NOMO-1 (cell line): Measurements from ENCODE around the gene ATXN7L1.

Source experiments
- DNase-seq, 2 experiments: peaks; one replicate each; lab custom pipeline; 2025; ENCODE audit not compliant: unreplicated experiment in 2 of 2; lab: John Stamatoyannopoulos, UW

Gene ATXN7L1

DNA sequence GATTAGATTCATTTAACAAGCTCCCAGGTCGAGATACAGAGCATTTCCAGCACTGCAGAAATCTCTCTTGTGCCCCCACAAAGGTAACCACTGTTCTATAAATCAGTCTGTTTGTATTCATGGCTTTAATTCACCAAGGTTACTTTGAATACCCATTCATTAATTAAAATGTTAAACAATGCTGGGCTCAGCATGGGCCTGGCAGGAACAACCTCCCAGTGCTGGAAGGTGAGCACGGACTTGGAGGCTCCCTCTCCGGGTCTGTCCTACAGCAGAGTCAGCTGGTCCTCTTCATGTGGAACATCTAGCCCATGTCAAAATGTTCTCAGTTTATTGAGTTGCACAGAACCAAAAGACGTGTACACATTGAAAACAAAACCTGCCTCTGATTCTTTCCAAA, 279.5 kb downstream of the ATXN7L1 start:
- no peak for DNase-seq

DNA sequence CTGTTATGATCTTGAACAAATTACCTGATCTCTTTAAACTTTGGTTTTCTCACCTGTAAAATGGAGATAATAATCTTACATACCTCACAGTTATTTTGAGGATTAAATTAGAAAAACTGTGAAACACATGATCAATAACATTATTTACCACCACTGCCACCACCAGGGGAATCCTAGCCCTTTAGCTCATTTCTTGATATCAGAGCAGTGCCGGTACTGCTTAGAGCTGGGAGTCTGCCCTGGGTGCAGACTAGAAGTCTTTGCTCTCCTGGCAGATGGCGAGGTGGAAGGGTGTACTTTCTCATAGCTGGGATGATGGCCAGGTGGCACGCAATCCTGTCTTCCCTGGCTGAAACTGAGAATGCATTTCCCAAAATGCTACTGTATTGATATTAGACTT, 282.4 kb downstream of the ATXN7L1 start:
- no peak for DNase-seq

- no peak for DNase-seq
Measured at GRCh38 chr7:105591522-105591921, 284.9 kb downstream of the ATXN7L1 start.

DNA sequence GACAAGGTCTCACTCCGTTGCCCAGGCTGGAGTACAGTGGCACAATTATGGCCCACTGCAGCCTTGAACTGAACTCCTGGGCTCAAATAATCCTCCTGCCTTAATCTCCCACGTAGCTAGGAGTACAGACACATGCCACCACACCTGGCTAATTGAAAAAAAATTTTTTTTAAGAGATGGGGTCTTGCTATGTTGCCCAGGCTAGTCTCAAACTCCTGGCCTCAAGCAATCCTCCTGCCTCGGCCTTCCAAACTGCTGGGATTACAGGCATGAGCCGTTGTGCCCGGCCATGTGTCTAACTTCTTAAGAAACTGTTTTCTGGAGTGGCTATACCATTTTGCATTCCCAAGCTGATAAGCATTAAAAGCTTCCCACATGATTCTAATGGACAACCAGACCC, 285.6 kb downstream of the ATXN7L1 start:
- DNase-seq = no peak

DNA sequence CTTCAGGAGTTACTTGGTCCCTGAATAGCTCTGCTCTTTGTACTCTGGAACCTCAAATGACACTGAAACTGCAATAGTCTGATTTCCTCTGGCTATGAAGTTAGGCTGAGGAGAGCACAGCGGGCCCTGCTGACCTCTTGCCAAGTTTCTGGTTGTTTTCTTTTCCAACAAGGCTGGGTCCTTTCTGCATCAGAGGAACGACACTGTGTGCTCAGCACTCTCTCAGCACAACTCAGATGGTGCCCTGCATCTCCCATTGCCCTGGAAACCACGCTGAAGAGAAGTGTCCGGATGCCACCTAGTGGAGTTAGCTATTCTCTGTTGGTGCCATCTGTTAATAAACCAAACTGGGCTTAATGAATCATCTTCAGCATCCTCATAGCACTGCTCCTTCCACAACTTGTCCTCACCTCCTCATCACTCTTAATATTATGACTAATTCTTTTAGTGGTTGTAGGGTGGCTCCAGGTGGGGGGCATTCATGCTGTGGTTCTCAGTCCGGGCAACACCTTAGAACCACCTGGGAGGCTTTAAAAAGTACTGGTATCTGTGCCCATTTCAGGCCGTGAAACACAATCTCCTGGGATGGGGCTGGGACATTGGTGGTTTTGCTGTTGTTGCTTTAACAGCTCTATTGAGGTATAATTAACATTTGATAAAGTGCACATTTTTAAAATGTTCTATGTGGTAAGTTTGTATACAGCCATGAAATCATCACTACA, 286.9 kb downstream of the ATXN7L1 start:
- DNase-seq = peak in 1 of 2 experiments; percentile 24

GRCh38 chr7:105587909-105588635, 288.3 kb downstream of the ATXN7L1 start:
- DNase-seq = no peak

GRCh38 chr7:105585850-105586500, 290.4 kb downstream of the ATXN7L1 start:
- DNase-seq = no peak

GRCh38 chr7:105584165-105584564, 292.2 kb downstream of the ATXN7L1 start:
- DNase-seq = no peak

DNA sequence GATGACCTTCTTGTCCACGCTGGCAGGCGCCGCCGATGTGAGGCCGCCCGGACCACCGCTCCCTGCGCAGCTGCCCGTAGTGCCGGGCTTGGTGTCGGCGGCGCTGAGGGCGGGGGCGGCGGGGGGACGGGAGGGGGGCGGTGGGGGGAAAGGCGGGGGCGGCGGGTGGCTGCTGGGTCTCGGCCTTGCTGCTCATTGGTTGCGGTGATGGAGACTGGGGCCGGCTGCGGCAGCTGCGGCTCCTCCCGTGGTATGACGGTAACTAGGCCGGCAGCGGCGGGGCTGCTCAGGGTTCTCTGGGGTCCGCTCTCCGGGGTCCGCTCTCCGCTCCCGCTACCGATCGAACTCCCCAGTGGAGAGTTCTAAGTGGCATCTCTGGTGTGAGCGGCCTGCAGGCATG, 293.3 kb downstream of the ATXN7L1 start:
- no peak for DNase-seq

DNA sequence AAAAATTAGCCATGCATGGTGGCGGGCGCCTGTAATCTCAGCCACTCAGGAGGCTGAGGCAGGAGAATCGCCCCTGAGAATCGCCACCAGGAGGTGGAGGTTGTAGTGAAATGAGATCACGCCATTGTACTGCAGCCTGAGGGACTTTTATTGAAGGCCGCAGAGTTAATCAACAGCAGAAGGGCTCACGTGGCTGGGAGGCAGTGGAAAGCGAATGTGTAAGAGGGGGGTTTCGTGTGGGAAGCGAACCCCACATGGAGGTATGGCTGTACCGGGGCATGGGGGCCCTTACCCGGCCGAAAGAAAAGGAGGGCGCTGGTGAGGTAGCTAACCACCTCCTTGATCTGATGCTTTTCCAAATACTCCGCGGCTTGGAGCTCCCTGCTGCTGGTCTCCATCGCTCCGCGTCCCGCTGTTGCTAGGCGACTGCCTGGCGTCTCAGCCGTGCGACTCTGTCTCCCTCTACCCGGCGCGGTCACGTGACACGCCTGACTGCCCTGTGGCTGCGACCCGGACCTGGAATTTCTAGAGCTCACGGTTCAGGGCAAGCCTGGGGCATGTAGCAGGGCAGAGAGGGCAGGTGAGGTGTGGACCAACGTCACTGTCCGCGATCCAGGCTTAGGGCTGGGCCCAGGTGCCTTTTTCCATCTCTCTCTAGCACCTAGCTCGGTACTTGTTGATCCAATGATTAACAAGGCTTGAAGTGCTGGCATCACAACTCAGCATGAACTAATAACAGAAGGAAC, 295.2 kb downstream of the ATXN7L1 start, which contains the start of gene EFCAB10:
EFCAB10 (minus strand) TSS at position 428 of the 746 bp plus-strand sequence; CDS start at position 398, 30 bp downstream.
- no peak for DNase-seq

GRCh38 chr7:105580022-105580740, 296.2 kb downstream of the ATXN7L1 start:
- no peak for DNase-seq

DNA sequence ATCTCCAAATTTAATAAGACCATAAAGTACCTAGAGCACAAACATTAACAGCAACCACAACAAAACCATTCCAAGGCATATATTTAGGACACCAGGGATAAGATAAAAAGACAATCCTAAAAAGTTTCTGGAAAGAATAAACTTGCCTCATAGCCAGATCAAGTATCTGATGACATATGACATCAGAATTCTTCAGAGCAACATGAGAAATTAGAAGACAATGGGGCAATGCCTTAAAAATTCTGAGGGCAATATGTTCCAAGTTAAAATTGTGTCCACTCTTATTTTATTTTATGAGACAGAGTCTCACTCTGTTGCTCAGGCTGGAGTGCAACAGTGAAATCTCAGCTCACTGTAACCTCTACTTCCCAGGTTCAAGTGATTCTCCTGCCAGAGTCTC, 297.9 kb downstream of the ATXN7L1 start:
- no peak for DNase-seq

DNA sequence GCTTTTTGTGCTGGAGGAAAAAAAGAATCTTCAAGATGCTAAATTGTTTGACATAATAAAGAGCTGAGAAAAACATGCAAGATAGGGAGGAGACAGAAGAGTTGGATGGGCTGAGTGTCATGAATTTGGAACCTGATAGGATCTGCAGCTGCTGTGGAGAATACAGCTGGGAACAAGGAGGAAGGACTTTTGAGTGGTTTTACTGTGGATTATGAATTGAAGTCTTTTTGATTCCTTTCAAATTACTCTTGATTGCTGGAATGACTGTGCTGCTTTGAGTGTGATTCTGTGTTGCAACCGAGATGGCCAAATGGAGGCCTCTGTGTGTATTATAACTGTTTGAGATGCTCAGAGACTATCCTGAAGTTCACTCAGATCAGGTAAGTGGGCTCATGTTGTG, 299.1 kb downstream of the ATXN7L1 start:
- no peak for DNase-seq

- no peak for DNase-seq
Measured at GRCh38 chr7:105571891-105572290, 304.5 kb downstream of the ATXN7L1 start.

GRCh38 chr7:105567821-105568220, 308.6 kb downstream of the ATXN7L1 start:
- DNase-seq = no peak

DNA sequence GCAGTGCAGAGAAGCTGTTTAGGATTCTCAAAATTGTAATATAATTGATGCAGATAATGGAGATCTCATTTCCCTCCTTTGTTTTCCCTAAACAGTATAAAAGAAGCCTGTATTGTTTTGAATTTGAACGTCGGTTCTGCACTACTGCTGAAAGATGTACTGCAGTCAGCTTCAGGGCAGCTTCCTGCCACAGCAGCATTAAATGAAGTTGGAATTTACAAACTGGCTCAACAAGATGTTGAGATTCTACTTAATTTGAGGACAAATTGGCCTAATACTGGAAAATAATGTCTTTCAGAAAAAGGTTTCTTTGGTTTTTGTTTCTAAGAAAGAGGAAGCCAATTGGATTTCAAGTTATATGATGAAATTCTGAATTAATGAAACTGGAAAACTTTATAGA, 309.4 kb downstream of the ATXN7L1 start:
- DNase-seq = no peak

DNA sequence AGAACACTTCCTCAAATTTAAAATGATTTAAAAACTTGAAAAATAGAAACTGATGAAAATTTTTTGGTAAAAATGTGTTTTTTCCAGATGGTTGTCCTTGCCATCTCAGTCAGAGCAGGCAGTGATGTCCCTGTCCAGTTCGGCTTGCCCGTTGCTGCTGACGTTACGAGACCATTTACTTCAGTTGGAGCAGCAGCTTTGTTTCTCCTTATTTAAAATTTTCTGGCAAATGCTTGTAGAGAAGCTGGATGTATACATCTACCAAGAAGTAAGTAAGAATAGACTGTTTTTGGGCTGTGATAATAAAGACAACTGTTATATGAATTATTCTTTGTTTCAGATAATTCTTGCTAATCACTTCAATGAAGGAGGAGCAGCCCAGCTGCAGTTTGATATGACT, 311.2 kb downstream of the ATXN7L1 start:
- no peak for DNase-seq

DNA sequence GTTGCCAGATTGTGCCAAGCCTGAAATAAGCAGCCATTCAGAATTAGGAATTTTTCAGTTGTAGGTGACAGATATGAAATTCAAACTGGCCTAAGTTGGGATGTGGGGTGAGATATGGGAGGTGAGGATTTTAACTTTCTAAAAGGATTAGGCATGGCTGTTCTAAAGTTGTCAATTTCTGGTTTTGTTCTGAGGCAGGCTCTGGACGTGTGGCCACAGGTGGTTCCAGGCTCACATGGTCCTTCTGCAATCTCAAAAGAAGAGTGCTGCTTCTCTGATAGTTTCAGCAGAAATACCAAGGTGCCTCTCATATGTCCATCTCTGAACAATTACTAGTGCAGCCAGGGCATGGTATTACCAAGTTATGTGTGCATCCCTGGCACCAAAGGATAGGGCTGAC, 316.5 kb downstream of the ATXN7L1 start:
- no peak for DNase-seq
